SHP77 (cell line): ENCODE results near the gene CIAO2A.
"Not testable (repeated sequence)": the region's sequence is repeated elsewhere in the genome, so short reads cannot be mapped to it uniquely, and the experiment has no call there.

Experiments
- DNase-seq, 2 experiments: peaks; one replicate each; lab custom pipeline; 2025; lab: John Stamatoyannopoulos, UW

CIAO2A gene

GRCh38 chr15:64093627-64094417 is at the start of gene CIAO2A:
Gene CIAO2A, minus strand, starts transcription at chr15:64093838. Its CDS starts 70 bp downstream, at chr15:64093768.
- peak; percentile 99 for DNase-seq

GRCh38 chr15:64143276-64143675 is 49.6 kb upstream of the CIAO2A start:
- no peak for DNase-seq

GRCh38 chr15:64141798-64142512 is 48.3 kb upstream of the CIAO2A start:
- DNase-seq: no peak

- no peak for DNase-seq
Observed at GRCh38 chr15:64138331-64138941, 44.8 kb upstream of the CIAO2A start.

GRCh38 chr15:64137226-64137833 is 43.7 kb upstream of the CIAO2A start:
- DNase-seq: no peak

GRCh38 chr15:64136347-64136746 is 42.7 kb upstream of the CIAO2A start:
- no peak for DNase-seq

GRCh38 chr15:64134345-64134829 is 40.7 kb upstream of the CIAO2A start:
- no peak for DNase-seq

- DNase-seq: no peak
Observed at GRCh38 chr15:64133623-64134344, 40.1 kb upstream of the CIAO2A start.

GRCh38 chr15:64132217-64132616 is 38.6 kb upstream of the CIAO2A start:
- no peak for DNase-seq

- no peak for DNase-seq
Observed at GRCh38 chr15:64131547-64131946, 37.9 kb upstream of the CIAO2A start.

GRCh38 chr15:64130159-64130558 is 36.5 kb upstream of the CIAO2A start:
- DNase-seq: no peak

- no peak for DNase-seq
Observed at GRCh38 chr15:64127521-64128270, 34.1 kb upstream of the CIAO2A start.

GRCh38 chr15:64125978-64126377 is 32.3 kb upstream of the CIAO2A start:
- no peak for DNase-seq

- no peak for DNase-seq
Observed at GRCh38 chr15:64122936-64123351, 29.3 kb upstream of the CIAO2A start.

- no peak for DNase-seq
Observed at GRCh38 chr15:64122444-64122843, 28.8 kb upstream of the CIAO2A start.

GRCh38 chr15:64121614-64122013 is 28.0 kb upstream of the CIAO2A start:
- no peak for DNase-seq

GRCh38 chr15:64120322-64120721 is 26.7 kb upstream of the CIAO2A start:
- DNase-seq: not testable (repeated sequence)

- no peak for DNase-seq
Observed at GRCh38 chr15:64117759-64118487, 24.3 kb upstream of the CIAO2A start.

- DNase-seq: no peak
Observed at GRCh38 chr15:64112904-64113303, 19.3 kb upstream of the CIAO2A start.

- DNase-seq: no peak
Observed at GRCh38 chr15:64112073-64112772, 18.6 kb upstream of the CIAO2A start.
